Measurements from ENCODE around the gene OSBPL6. TPM values are rescaled to one million over a fixed set of nuclear protein-coding genes. Genes with fewer than 3 reads are reported as not detected.

OSBPL6 gene
- total and polyA plus RNA-seq, 11 donors, result 1.2 to 9.6 (median 4.2) TPM

- Histone ChIP-seq H3K36me3 (no peaks in the 10 kb centered on the region), H3K27me3 (no peaks in the 10 kb centered on the region), H3K27ac (no peak overlapping the region), H3K9me3 (no peaks in the 10 kb centered on the region), H3K4me1 (peaks cover 0 to 36% (median 12%) of the 10 kb centered on the region in 12 donors), H3K4me3 (no peak overlapping the region)
- ATAC-seq (no peak), DNase-seq (no peak)
- intact Hi-C loops (cut with DNase I), result loop anchor here in 1 of 10 donors (10.0 kb wide), 1 partner anchor 49 kb away; the partner anchor contains the start of gene OSBPL6
- TF ChIP-seq CTCF (IDR thresholded peaks at IDR 0.05) (no peak), POLR2A (IDR thresholded peaks at IDR 0.05) (no peak)
- whole genome bisulfite sequencing, 4 donors, result 87 to 93% (median 92%) methylated on average over 1 of the region's 1 CpG
Measured at GRCh38 chr2:178243961-178244360, 49.6 kb downstream of the OSBPL6 start.

- DNase-seq (no peak), ATAC-seq (no peak)
- Histone ChIP-seq H3K36me3 (no peaks in the 10 kb centered on the region), H3K4me1 (peaks cover 0 to 36% (median 12%) of the 10 kb centered on the region in 12 donors), H3K4me3 (no peak overlapping the region), H3K9me3 (no peaks in the 10 kb centered on the region), H3K27ac (no peak overlapping the region), H3K27me3 (no peaks in the 10 kb centered on the region)
- TF ChIP-seq CTCF (IDR thresholded peaks at IDR 0.05) (no peak), POLR2A (IDR thresholded peaks at IDR 0.05) (no peak)
- 70 to 89% (median 77%) methylated on average over 7 of the region's 7 CpGs for WGBS, 4 donors
- intact Hi-C loops (cut with DNase I), result loop anchor here in 1 of 10 donors (10.0 kb wide), 1 partner anchor 50 kb away; the partner anchor contains the start of gene OSBPL6
Measured at GRCh38 chr2:178244777-178245176, 50.5 kb downstream of the OSBPL6 start.

- WGBS, 4 donors, result 43 to 76% (median 44%) methylated on average over 2 of the region's 2 CpGs
- TF ChIP-seq CTCF (IDR thresholded peaks at IDR 0.05), result no peak
- TF ChIP-seq POLR2A (IDR thresholded peaks at IDR 0.05), result no peak
- Histone ChIP-seq H3K4me1 (peaks cover 0 to 41% (median 12%) of the 10 kb centered on the region in 12 donors), H3K27me3 (no peaks in the 10 kb centered on the region), H3K4me3 (no peak overlapping the region), H3K36me3 (no peaks in the 10 kb centered on the region), H3K9me3 (no peaks in the 10 kb centered on the region), H3K27ac (peak overlapping the region in 1 of 12 donors; percentile 8)
- DNase-seq (no peak), ATAC-seq (peak in 1 of 4 donors; percentile 29)
- intact Hi-C loops (cut with DNase I), result loop anchor here in 1 of 10 donors (10.0 kb wide), 1 partner anchor 52 kb away; the partner anchor contains the start of gene OSBPL6
Measured at GRCh38 chr2:178246696-178247095, 52.4 kb downstream of the OSBPL6 start.

GRCh38 chr2:178247250-178247649 is 52.9 kb downstream of the OSBPL6 start:
- no peak for TF ChIP-seq POLR2A (IDR thresholded peaks at IDR 0.05)
- no peak for TF ChIP-seq CTCF (IDR thresholded peaks at IDR 0.05)

More at GRCh38 chr2:178247250-178247649, 52.9 kb downstream of the OSBPL6 start:
- DNase-seq (no peak), ATAC-seq (peak in 2 of 4 donors; percentile 18 to 46)
- Histone ChIP-seq H3K36me3 (no peaks in the 10 kb centered on the region), H3K9me3 (no peaks in the 10 kb centered on the region), H3K4me3 (no peak overlapping the region), H3K27ac (peak overlapping the region in 2 of 12 donors; percentile 7 to 27), H3K27me3 (no peaks in the 10 kb centered on the region), H3K4me1 (peaks cover 0 to 36% (median 8%) of the 10 kb centered on the region in 12 donors)
- 20 to 28% (median 25%) methylated on average over 1 of the region's 1 CpG for WGBS, 4 donors
- intact Hi-C loops (cut with DNase I), result loop anchor here in 1 of 10 donors (10.0 kb wide), 1 partner anchor 52 kb away; the partner anchor contains the start of gene OSBPL6

Data from heart left ventricle (tissue), 16 donors.